Neural cell (in vitro differentiated cells): ENCODE results near the gene HPS4.

Source experiments
- POLR2AphosphoS5 ChIP-seq: IDR thresholded peaks from 2 replicates; pipeline ENCODE4 v1.6.1; 2012
- TAF1 ChIP-seq: IDR thresholded peaks from 2 replicates; pipeline ENCODE4 v1.6.1; 2012; ENCODE audit warnings: low read depth
- TF ChIP-seq, protein P1 (sequence below): fragments of 450-650 bp; IDR thresholded peaks from 2 replicates; pipeline ENCODE4 v1.5.1; 2014; ENCODE audit warnings: antibody characterized with exemption, mild to moderate bottlenecking, moderate library complexity; ENCODE audit not compliant: poor library complexity, severe bottlenecking

GRCh38 chr22:26527574-26528465 lies 44.2 kb upstream of the HPS4 start:
- TF ChIP-seq, protein P1, sequence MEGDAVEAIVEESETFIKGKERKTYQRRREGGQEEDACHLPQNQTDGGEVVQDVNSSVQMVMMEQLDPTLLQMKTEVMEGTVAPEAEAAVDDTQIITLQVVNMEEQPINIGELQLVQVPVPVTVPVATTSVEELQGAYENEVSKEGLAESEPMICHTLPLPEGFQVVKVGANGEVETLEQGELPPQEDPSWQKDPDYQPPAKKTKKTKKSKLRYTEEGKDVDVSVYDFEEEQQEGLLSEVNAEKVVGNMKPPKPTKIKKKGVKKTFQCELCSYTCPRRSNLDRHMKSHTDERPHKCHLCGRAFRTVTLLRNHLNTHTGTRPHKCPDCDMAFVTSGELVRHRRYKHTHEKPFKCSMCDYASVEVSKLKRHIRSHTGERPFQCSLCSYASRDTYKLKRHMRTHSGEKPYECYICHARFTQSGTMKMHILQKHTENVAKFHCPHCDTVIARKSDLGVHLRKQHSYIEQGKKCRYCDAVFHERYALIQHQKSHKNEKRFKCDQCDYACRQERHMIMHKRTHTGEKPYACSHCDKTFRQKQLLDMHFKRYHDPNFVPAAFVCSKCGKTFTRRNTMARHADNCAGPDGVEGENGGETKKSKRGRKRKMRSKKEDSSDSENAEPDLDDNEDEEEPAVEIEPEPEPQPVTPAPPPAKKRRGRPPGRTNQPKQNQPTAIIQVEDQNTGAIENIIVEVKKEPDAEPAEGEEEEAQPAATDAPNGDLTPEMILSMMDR: no peak
- TF ChIP-seq POLR2AphosphoS5: no peak
- no peak for TF ChIP-seq TAF1
